Measurements from ENCODE around the gene LRMDA. TPM values are rescaled to one million over a fixed set of nuclear protein-coding genes. Genes with fewer than 3 reads are reported as not detected.

Gene LRMDA
- total RNA-seq, 1 experiment from 2014 or later, result 20.3 TPM

GRCh38 chr10:75858339-75858738 lies 426.9 kb downstream of the LRMDA start:
- in situ Hi-C loops (cut with HindIII; ENCODE audit: low pct_unique_long_range_greater_than_20kb, low sequenced_read_pairs), result no loop called here
- DNase-seq (ENCODE audit: low read depth), result no peak

GRCh38 chr10:75859141-75859540 lies 427.7 kb downstream of the LRMDA start:
- no peak for DNase-seq (ENCODE audit: low read depth)
- in situ Hi-C loops (cut with HindIII; ENCODE audit: low pct_unique_long_range_greater_than_20kb, low sequenced_read_pairs), result no loop called here

GRCh38 chr10:75860009-75860408 lies 428.6 kb downstream of the LRMDA start:
- in situ Hi-C loops (cut with HindIII; ENCODE audit: low pct_unique_long_range_greater_than_20kb, low sequenced_read_pairs), result no loop called here
- DNase-seq (ENCODE audit: low read depth), result no peak

GRCh38 chr10:75861582-75861981 lies 430.2 kb downstream of the LRMDA start:
- DNase-seq (ENCODE audit: low read depth), result no peak
- in situ Hi-C loops (cut with HindIII; ENCODE audit: low pct_unique_long_range_greater_than_20kb, low sequenced_read_pairs), result no loop called here

- in situ Hi-C loops (cut with HindIII; ENCODE audit: low pct_unique_long_range_greater_than_20kb, low sequenced_read_pairs), result no loop called here
- DNase-seq (ENCODE audit: low read depth), result no peak
Observed at GRCh38 chr10:75862935-75863334, 431.5 kb downstream of the LRMDA start.

- in situ Hi-C loops (cut with HindIII; ENCODE audit: low pct_unique_long_range_greater_than_20kb, low sequenced_read_pairs), result no loop called here
- DNase-seq (ENCODE audit: low read depth), result no peak
Observed at GRCh38 chr10:75864717-75865116, 433.3 kb downstream of the LRMDA start.

- no peak for DNase-seq (ENCODE audit: low read depth)
- in situ Hi-C loops (cut with HindIII; ENCODE audit: low pct_unique_long_range_greater_than_20kb, low sequenced_read_pairs), result no loop called here
Observed at GRCh38 chr10:75865413-75866299, 434.2 kb downstream of the LRMDA start.

GRCh38 chr10:75866300-75866625 lies 434.8 kb downstream of the LRMDA start:
- in situ Hi-C loops (cut with HindIII; ENCODE audit: low pct_unique_long_range_greater_than_20kb, low sequenced_read_pairs), result no loop called here
- no peak for DNase-seq (ENCODE audit: low read depth)

GRCh38 chr10:75866731-75867130 lies 435.3 kb downstream of the LRMDA start:
- DNase-seq (ENCODE audit: low read depth), result no peak
- in situ Hi-C loops (cut with HindIII; ENCODE audit: low pct_unique_long_range_greater_than_20kb, low sequenced_read_pairs), result no loop called here

- in situ Hi-C loops (cut with HindIII; ENCODE audit: low pct_unique_long_range_greater_than_20kb, low sequenced_read_pairs), result no loop called here
- no peak for DNase-seq (ENCODE audit: low read depth)
Observed at GRCh38 chr10:75868574-75868973, 437.1 kb downstream of the LRMDA start.

- in situ Hi-C loops (cut with HindIII; ENCODE audit: low pct_unique_long_range_greater_than_20kb, low sequenced_read_pairs), result no loop called here
- DNase-seq (ENCODE audit: low read depth), result no peak
Observed at GRCh38 chr10:75870039-75870645, 438.7 kb downstream of the LRMDA start.

GRCh38 chr10:75875740-75876139 lies 444.3 kb downstream of the LRMDA start:
- DNase-seq (ENCODE audit: low read depth), result no peak
- in situ Hi-C loops (cut with HindIII; ENCODE audit: low pct_unique_long_range_greater_than_20kb, low sequenced_read_pairs), result no loop called here

GRCh38 chr10:75876710-75877109 lies 445.3 kb downstream of the LRMDA start:
- in situ Hi-C loops (cut with HindIII; ENCODE audit: low pct_unique_long_range_greater_than_20kb, low sequenced_read_pairs), result no loop called here
- no peak for DNase-seq (ENCODE audit: low read depth)

- DNase-seq (ENCODE audit: low read depth), result no peak
- in situ Hi-C loops (cut with HindIII; ENCODE audit: low pct_unique_long_range_greater_than_20kb, low sequenced_read_pairs), result no loop called here
Observed at GRCh38 chr10:75877877-75878276, 446.5 kb downstream of the LRMDA start.

- in situ Hi-C loops (cut with HindIII; ENCODE audit: low pct_unique_long_range_greater_than_20kb, low sequenced_read_pairs), result no loop called here
- DNase-seq (ENCODE audit: low read depth), result no peak
Observed at GRCh38 chr10:75878586-75878985, 447.2 kb downstream of the LRMDA start.

GRCh38 chr10:75880031-75880775 lies 448.8 kb downstream of the LRMDA start:
- DNase-seq (ENCODE audit: low read depth), result no peak
- in situ Hi-C loops (cut with HindIII; ENCODE audit: low pct_unique_long_range_greater_than_20kb, low sequenced_read_pairs), result no loop called here

- DNase-seq (ENCODE audit: low read depth), result no peak
- in situ Hi-C loops (cut with HindIII; ENCODE audit: low pct_unique_long_range_greater_than_20kb, low sequenced_read_pairs), result no loop called here
Observed at GRCh38 chr10:75883081-75884072, 452.0 kb downstream of the LRMDA start.

- no peak for DNase-seq (ENCODE audit: low read depth)
- in situ Hi-C loops (cut with HindIII; ENCODE audit: low pct_unique_long_range_greater_than_20kb, low sequenced_read_pairs), result no loop called here
Observed at GRCh38 chr10:75884808-75885207, 453.4 kb downstream of the LRMDA start.
